GM10266 (cell line): ENCODE results near the gene CD1D.
"Not testable (repeated sequence)": the region's sequence is repeated elsewhere in the genome, so short reads cannot be mapped to it uniquely, and the experiment has no call there.

ENCODE experiments used
- DNase-seq: peaks from one replicate; pipeline ENCODE4 v3.0.0; 2012; ENCODE audit errors: extremely low spot score
- CTCF ChIP-seq: IDR thresholded peaks from 2 replicates; pipeline ENCODE4 v1.5.1; 2012; ENCODE audit warnings: mild to moderate bottlenecking, low read depth; ENCODE audit not compliant: control insufficient read depth, insufficient read depth; ENCODE audit errors: missing control alignments

The CD1D gene

GRCh38 chr1:158176399-158176798, 4.3 kb upstream of the CD1D start:
- DNase-seq, result no peak
- no peak for TF ChIP-seq CTCF

GRCh38 chr1:158176849-158177699, 3.6 kb upstream of the CD1D start:
- not testable (repeated sequence) for DNase-seq

GRCh38 chr1:158177700-158178450, 2.8 kb upstream of the CD1D start:
- no peak for DNase-seq
- no peak for TF ChIP-seq CTCF

- peak; percentile 76 for DNase-seq
- peak; percentile 7 for TF ChIP-seq CTCF
Measured at GRCh38 chr1:158179301-158180041, 1.2 kb upstream of the CD1D start.

GRCh38 chr1:158181577-158181922, 855 bp downstream of the CD1D start:
- no peak for TF ChIP-seq CTCF
- DNase-seq, result no peak

- TF ChIP-seq CTCF, result no peak
- DNase-seq, result no peak
Measured at GRCh38 chr1:158185770-158186169, 5.1 kb downstream of the CD1D start.

GRCh38 chr1:158186180-158186579, 5.5 kb downstream of the CD1D start:
- no peak for TF ChIP-seq CTCF
- DNase-seq, result no peak
